GM19351 (cell line): ENCODE data around the gene PNMA5.
A peak's percentile ranks its signal among the peaks of the same experiment; 100 is the strongest.
"Not testable (repeated sequence)": the region's sequence is repeated elsewhere in the genome, so short reads cannot be mapped to it uniquely, and the experiment has no call there.

Source experiments
- ATAC-seq: cut with Tn5 transposase; IDR thresholded peaks from one replicate; pipeline ENCODE4 v1.9.1; 2021; ENCODE audit warnings: mild to moderate bottlenecking, moderate library complexity; ENCODE audit not compliant: unreplicated experiment

PNMA5 gene

GRCh38 chrX:152993933-152994332 is at the start of gene PNMA5:
Gene PNMA5 (minus strand): TSS chrX:152994116. CDS start chrX:152991598, 2,518 bp downstream.
- no peak for ATAC-seq

DNA sequence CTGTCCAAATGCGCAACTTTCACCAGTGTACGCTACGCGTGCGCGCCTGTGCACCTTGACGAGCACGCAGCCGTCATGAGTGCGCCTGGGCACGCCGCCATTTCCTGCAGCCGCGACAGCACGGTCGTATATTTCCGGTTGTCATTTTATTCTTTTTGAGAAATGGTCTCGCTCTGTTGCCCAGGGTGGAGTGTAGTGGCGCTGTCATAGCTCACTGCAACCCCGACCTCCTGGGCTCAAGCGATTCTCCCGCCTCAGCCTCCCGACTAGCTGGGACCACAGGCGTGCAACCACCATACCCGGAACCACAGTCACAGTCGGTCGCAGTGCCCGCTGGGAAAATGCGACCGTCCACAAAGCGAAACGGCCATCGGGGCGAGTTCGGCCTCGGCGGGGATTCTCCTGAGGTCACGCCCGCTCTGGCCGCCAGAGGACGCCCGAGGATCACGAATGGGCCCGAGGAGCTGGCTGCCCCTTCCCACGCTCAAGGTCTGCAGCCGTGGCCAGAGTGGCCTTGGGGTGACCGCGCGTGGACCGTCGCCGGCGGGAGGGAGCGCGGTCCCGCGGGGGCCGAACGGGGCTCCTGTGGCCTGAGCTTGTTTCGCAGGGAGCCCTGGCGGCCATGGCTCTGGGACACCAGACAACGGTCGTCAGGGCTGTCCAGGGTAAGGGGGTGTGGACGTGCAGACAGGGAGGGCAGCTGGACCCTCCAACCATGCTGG is 38.6 kb upstream of the PNMA5 start:
- peak; percentile 84 for ATAC-seq

- no peak for ATAC-seq
Measured at GRCh38 chrX:153030801-153031200, 36.9 kb upstream of the PNMA5 start.

DNA sequence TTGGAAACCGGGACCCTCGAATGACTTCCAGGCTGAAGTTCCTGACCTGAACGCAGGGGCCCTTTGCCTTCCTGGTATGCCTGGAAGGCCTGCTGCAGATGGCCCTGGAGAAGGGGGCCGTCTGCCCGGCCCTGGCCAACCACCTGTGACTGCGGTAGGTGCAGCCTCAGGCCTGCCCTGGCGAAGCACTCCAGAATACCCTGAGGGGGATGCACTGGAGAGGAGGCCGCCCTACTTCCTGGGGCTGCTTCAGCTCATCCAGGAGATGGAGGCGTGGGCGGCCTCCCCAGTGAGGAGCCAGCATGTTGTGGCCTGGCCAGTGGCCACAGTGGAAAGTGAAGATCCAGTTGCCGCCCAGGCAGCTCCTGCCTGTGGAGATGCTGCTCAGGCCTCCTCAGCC is 36.0 kb upstream of the PNMA5 start:
- no peak for ATAC-seq

DNA sequence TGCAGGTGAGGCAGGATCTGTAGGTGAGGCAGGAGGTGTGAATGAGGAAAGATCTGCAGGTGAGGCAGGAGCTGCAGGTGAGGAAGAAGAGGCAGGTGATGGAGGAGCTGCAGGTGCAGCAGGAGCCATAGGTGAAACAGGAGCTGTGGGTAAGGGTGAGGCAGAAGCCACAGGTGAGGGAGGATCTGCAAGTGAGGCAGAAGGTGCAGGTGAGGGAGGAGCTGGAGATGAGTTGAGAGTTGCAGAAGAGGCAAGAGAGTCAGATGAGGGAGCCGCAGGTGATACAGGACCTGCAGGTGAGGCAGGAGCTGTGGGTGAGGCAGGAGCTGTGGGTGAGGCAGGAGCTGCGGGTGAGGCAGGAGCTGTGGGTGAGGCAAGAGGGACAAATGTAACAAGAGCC is 35.2 kb upstream of the PNMA5 start:
- no peak for ATAC-seq

DNA sequence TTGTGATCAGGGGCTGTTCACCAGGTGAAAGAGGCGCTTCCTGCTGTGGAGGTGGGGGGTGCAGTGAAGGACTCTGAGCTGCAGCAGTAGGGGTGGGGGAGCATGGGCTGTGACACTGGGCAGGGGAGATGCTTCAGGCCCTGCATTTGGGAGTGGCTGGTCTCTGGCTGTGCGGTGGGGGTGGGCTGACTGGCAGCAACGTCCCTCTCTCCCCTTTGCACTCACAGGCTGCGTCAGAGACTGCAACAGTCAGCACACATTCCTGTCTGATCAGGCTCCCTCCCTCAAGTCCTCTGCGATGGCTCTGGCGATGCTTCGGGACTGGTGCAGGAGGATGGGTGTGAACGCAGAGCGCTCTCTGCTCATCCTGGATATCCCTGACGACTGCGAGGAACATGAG is 34.6 kb upstream of the PNMA5 start:
- ATAC-seq: not testable (repeated sequence)

GRCh38 chrX:153026501-153026900 is 32.6 kb upstream of the PNMA5 start:
- not testable (repeated sequence) for ATAC-seq

- no peak for ATAC-seq
Measured at GRCh38 chrX:153019166-153019565, 25.2 kb upstream of the PNMA5 start.

DNA sequence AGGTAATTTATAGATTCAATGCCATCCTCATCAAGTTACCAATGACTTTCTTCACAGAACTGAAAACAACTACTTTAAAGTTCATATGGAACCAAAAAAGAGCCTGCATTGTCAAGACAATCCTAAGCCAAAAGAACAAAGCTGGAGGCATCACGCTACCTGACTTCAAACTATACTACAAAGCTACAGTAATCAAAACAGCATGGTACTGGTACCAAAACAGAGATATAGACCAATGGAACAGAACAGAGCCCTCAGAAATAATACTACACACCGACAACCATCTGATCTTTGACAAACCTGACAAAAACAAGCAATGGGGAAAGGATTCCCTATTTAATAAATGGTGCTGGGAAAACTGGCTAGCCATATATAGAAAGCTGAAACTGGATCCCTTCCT is 23.3 kb upstream of the PNMA5 start:
- not testable (repeated sequence) for ATAC-seq

DNA sequence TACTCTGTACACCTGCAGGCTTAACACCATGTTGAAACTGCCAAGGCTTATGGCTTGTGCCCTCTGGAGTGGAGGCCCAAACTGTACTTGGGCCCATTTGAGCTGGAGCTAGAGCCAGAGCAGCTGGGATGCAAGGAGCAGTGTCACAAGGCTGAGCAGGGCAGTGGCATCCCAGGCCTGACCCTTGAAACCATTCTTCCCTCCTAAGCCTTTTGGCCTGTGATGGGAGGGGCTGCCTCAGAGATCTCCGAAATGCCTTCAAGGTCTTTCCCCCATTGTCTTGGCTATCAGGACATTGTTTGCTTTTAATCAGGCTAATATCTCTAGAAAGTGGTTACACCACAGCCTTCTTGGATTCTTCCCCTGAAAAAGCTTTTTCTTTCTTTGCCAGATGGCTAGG is 10.9 kb upstream of the PNMA5 start:
- no peak for ATAC-seq

- no peak for ATAC-seq
Measured at GRCh38 chrX:153003981-153004380, 10.1 kb upstream of the PNMA5 start.

DNA sequence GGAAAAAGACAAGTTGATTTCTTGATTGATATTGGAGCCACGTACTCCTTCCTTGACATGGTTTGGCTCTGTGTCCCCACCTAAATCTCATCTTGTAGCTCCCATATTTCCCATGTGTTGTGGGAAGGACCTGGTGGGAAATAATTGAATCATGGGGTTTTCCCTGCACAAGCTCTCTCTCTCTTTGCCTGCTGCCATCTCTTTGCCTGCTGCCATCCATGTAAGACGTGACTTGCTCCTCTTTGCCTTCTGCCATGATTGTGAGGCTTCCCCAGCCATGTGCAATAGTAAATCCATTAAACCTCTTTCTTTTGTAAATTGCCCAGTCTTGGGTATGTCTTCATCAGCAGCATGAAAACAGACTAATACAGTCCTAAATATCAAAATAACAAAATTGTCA is 8.3 kb upstream of the PNMA5 start:
- not testable (repeated sequence) for ATAC-seq

DNA sequence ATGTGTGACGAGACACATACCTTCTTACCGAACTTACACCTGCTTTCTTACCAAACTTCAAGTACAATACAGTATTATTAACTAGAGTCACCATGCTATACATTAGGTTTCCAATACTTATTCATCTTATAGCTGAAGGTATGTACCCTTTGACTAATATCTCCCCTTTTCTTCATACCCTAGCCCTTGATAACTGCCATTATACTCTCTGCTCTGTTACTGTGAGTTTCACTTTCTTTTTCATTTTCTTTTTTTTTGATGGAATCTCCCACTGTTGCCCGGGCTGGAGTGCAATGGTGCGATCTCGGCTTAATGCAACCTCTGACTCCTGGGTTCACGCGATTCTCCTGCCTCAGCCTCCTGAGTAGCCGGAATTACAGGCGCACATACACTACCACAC is 3.4 kb upstream of the PNMA5 start:
- ATAC-seq: no peak

DNA sequence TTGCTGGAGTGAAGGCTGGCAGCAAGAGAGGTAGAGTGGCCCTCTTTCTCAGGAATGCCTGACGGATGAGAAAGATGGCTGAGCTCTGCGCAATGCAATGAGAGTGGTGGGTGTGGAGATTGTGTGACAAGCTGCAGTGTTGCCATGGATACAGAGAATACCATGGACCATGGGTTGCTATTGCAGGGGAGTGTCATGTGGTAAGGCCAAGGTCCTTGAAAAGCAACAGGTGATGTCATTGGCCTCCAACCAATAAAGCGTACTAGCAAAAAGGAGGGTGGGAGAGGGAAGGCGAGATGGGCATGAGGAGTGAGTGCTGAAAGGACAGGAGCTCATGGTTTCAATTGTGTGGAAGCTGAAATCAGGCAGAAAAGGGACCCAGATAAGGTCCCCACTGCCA is 1.8 kb downstream of the PNMA5 start:
- ATAC-seq: no peak

DNA sequence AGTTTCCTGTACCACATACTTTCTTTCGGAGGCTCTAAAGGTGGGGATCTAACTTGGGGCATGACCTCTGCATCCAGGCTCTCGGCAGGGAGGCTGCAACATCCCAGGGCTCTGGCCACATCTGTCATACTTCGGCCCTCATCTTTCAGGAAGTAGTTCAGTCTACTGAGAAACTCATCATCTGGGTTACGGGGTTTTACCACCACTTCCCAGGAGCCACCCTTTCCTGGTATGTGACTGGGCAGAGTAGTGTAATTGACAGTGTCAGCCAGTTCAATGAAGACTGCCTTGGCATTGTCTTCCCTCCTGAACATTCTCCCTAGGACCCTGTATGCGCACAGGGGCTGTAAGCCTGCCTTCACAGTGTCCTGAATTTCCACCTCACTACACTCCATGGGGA is 2.8 kb downstream of the PNMA5 start:
- ATAC-seq: no peak

- ATAC-seq: peak; percentile 26
Measured at GRCh38 chrX:152989292-152989658, 4.6 kb downstream of the PNMA5 start.

- ATAC-seq: peak; percentile 67
Measured at GRCh38 chrX:152988536-152989291, 5.2 kb downstream of the PNMA5 start.

DNA sequence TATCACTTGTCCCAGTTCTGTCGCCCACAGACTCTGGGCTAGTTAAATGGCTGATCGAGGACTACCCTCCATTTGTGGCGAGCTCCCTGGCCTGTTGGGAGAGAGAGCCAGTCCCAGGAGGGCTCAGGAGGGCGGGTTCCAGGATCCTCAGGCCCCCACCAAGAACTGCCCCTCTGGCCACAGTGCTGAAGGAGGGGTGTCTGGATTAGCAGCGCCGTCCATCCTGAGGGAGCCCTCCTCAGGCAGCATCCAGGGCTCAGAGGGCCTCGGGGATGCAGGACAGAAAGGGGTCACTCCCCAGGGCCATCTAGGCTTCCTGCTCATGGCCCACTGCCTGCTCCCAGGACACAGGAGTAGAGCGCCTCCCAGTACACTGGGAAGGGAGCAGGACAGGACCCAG is 6.1 kb downstream of the PNMA5 start:
- no peak for ATAC-seq

DNA sequence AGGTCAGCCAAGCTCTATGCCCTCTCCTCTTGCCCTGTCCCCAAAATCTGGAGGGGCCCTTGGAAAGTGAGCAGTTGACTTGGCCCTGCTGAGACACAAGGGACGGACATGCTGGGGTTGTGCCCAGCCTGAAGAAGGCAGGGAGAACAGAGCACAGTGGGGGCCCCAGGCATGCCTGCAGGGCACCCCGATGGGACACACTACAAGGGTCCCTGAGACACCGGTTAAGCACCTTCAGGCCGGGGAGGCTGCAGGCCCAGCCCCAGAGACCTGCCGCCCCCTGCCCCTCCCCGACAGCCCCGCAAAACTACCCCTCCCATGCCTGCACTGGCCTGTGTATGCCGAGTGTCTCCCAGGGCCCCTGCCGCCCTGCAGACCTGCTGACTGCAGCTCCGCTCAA is 6.8 kb downstream of the PNMA5 start:
- ATAC-seq: not testable (repeated sequence)

DNA sequence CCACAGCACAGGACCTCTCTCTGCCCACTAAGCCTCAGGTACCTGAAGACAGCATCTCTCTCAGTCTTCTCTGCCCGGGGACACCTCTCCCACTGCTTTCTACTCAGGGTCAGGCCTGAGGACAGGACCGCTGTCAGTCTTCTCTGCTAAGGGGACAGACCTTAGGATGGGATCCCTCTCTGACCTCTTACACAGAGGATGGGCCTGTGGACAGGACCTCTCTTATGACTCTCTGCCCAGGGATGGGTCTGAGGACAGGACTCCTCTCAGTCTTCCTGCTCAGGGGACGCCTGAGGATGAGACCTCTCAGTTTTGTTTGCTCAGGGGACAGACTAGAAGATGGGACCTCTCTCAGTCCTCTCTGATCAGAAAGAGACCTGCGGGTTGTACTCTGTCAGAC is 8.5 kb downstream of the PNMA5 start:
- not testable (repeated sequence) for ATAC-seq

- no peak for ATAC-seq
Measured at GRCh38 chrX:152968193-152968592, 25.7 kb downstream of the PNMA5 start.

GRCh38 chrX:152960115-152960514 is 33.8 kb downstream of the PNMA5 start:
- ATAC-seq: no peak
